Stimulated activated naive CD8-positive, alpha-beta T cell treated with anti-CD3 and anti-CD28 coated beads, Interleukin-15, Interleukin-2, amounts not matched to agents 100 ng/mL and 50 ng/mL, for 24 hours (primary cell): ENCODE results near the gene EYA3.

Experiments used
- H3K27ac Mint-ChIP-seq: one replicate; pipeline ENCODE4 v1.8.0; 2021; ENCODE audit warnings: mild to moderate bottlenecking, mixed read lengths
- H3K27me3 Mint-ChIP-seq: one replicate; pipeline ENCODE4 v1.8.0; 2021; ENCODE audit warnings: mixed read lengths
- H3K36me3 Mint-ChIP-seq: one replicate; pipeline ENCODE4 v1.8.0; 2021; ENCODE audit warnings: low read depth, mixed read lengths
- H3K4me1 Mint-ChIP-seq: one replicate; pipeline ENCODE4 v1.8.0; 2021; ENCODE audit warnings: low read depth, mixed read lengths
- H3K4me3 Mint-ChIP-seq: one replicate; pipeline ENCODE4 v1.8.0; 2021; ENCODE audit warnings: mild to moderate bottlenecking, mixed read lengths
- H3K9me3 Mint-ChIP-seq: one replicate; pipeline ENCODE4 v1.8.0; 2021; ENCODE audit warnings: mixed read lengths

Gene EYA3

GRCh38 chr1:28067523-28068090 is 20.8 kb downstream of the EYA3 start:
- H3K27ac Mint-ChIP-seq: no peak overlapping the region

GRCh38 chr1:28066393-28067154 is 21.8 kb downstream of the EYA3 start:
- peaks cover 64% of the 10 kb centered on the region for H3K4me1 Mint-ChIP-seq
- no peak overlapping the region for H3K4me3 Mint-ChIP-seq
- no peaks in the 10 kb centered on the region for H3K9me3 Mint-ChIP-seq
- no peaks in the 10 kb centered on the region for H3K27me3 Mint-ChIP-seq
- H3K36me3 Mint-ChIP-seq: peaks cover 18% of the 10 kb centered on the region
- no peak overlapping the region for H3K27ac Mint-ChIP-seq

More at GRCh38 chr1:28067523-28068090, 20.8 kb downstream of the EYA3 start:
- H3K9me3 Mint-ChIP-seq: no peaks in the 10 kb centered on the region
- H3K4me3 Mint-ChIP-seq: no peak overlapping the region
- no peaks in the 10 kb centered on the region for H3K27me3 Mint-ChIP-seq
- H3K4me1 Mint-ChIP-seq: peaks cover 66% of the 10 kb centered on the region
- H3K36me3 Mint-ChIP-seq: peaks cover 12% of the 10 kb centered on the region

GRCh38 chr1:28064064-28064463 is 24.3 kb downstream of the EYA3 start:
- Mint-ChIP-seq H3K27ac (no peak overlapping the region), H3K4me1 (peaks cover 71% of the 10 kb centered on the region), H3K27me3 (no peaks in the 10 kb centered on the region), H3K9me3 (no peaks in the 10 kb centered on the region), H3K36me3 (peaks cover 21% of the 10 kb centered on the region), H3K4me3 (no peak overlapping the region)

- H3K36me3 Mint-ChIP-seq: peaks cover 21% of the 10 kb centered on the region
- H3K4me3 Mint-ChIP-seq: peak overlapping the region; percentile 45
- H3K27me3 Mint-ChIP-seq: no peaks in the 10 kb centered on the region
- peaks cover 82% of the 10 kb centered on the region for H3K4me1 Mint-ChIP-seq
- H3K27ac Mint-ChIP-seq: peak overlapping the region; percentile 71
- H3K9me3 Mint-ChIP-seq: no peaks in the 10 kb centered on the region
These were observed 25.6 kb downstream of the EYA3 start for GRCh38 chr1:28062806-28063205.

GRCh38 chr1:28058971-28059878 is 29.2 kb downstream of the EYA3 start:
- Mint-ChIP-seq H3K4me1 (peaks cover 89% of the 10 kb centered on the region), H3K36me3 (peaks cover 34% of the 10 kb centered on the region), H3K27me3 (no peaks in the 10 kb centered on the region), H3K9me3 (no peaks in the 10 kb centered on the region), H3K4me3 (peak overlapping the region; percentile 17), H3K27ac (peak overlapping the region; percentile 42)

GRCh38 chr1:28058168-28058567 is 30.2 kb downstream of the EYA3 start:
- no peaks in the 10 kb centered on the region for H3K27me3 Mint-ChIP-seq
- H3K36me3 Mint-ChIP-seq: peaks cover 42% of the 10 kb centered on the region
- no peaks in the 10 kb centered on the region for H3K9me3 Mint-ChIP-seq
- H3K4me3 Mint-ChIP-seq: peak overlapping the region; percentile 35
- peaks cover 81% of the 10 kb centered on the region for H3K4me1 Mint-ChIP-seq
- peak overlapping the region; percentile 14 for H3K27ac Mint-ChIP-seq

GRCh38 chr1:28056129-28056925 is 32.1 kb downstream of the EYA3 start:
- H3K27me3 Mint-ChIP-seq: no peaks in the 10 kb centered on the region
- no peaks in the 10 kb centered on the region for H3K9me3 Mint-ChIP-seq
- H3K4me1 Mint-ChIP-seq: peaks cover 66% of the 10 kb centered on the region
- peak overlapping the region; percentile 92 for H3K27ac Mint-ChIP-seq
- peak overlapping the region; percentile 44 for H3K4me3 Mint-ChIP-seq
- H3K36me3 Mint-ChIP-seq: peaks cover 43% of the 10 kb centered on the region

- H3K9me3 Mint-ChIP-seq: no peaks in the 10 kb centered on the region
- peaks cover 17% of the 10 kb centered on the region for H3K4me1 Mint-ChIP-seq
- peaks cover 58% of the 10 kb centered on the region for H3K36me3 Mint-ChIP-seq
These were observed 37.6 kb downstream of the EYA3 start for GRCh38 chr1:28050776-28051175.

GRCh38 chr1:28046716-28047115 is 41.7 kb downstream of the EYA3 start:
- Mint-ChIP-seq H3K27me3 (no peaks in the 10 kb centered on the region), H3K4me3 (no peak overlapping the region), H3K9me3 (no peaks in the 10 kb centered on the region), H3K27ac (peak overlapping the region; percentile 59), H3K36me3 (peaks cover 41% of the 10 kb centered on the region), H3K4me1 (peaks cover 6% of the 10 kb centered on the region)

More at GRCh38 chr1:28050776-28051175, 37.6 kb downstream of the EYA3 start:
- H3K27me3 Mint-ChIP-seq: no peaks in the 10 kb centered on the region
- no peak overlapping the region for H3K4me3 Mint-ChIP-seq
- no peak overlapping the region for H3K27ac Mint-ChIP-seq

GRCh38 chr1:28045777-28046176 is 42.6 kb downstream of the EYA3 start:
- no peak overlapping the region for H3K27ac Mint-ChIP-seq
- peaks cover 39% of the 10 kb centered on the region for H3K36me3 Mint-ChIP-seq
- H3K4me1 Mint-ChIP-seq: peaks cover 6% of the 10 kb centered on the region
- no peaks in the 10 kb centered on the region for H3K27me3 Mint-ChIP-seq
- H3K4me3 Mint-ChIP-seq: no peak overlapping the region
- H3K9me3 Mint-ChIP-seq: no peaks in the 10 kb centered on the region

GRCh38 chr1:28044399-28044798 is 44.0 kb downstream of the EYA3 start:
- Mint-ChIP-seq H3K27me3 (no peaks in the 10 kb centered on the region), H3K4me1 (peaks cover 6% of the 10 kb centered on the region), H3K36me3 (peaks cover 44% of the 10 kb centered on the region), H3K27ac (no peak overlapping the region), H3K9me3 (no peaks in the 10 kb centered on the region), H3K4me3 (no peak overlapping the region)

GRCh38 chr1:28039341-28039740 is 49.1 kb downstream of the EYA3 start:
- H3K4me1 Mint-ChIP-seq: no peaks in the 10 kb centered on the region
- no peaks in the 10 kb centered on the region for H3K27me3 Mint-ChIP-seq
- no peak overlapping the region for H3K27ac Mint-ChIP-seq
- H3K36me3 Mint-ChIP-seq: peaks cover 36% of the 10 kb centered on the region
- H3K9me3 Mint-ChIP-seq: no peaks in the 10 kb centered on the region
- H3K4me3 Mint-ChIP-seq: no peak overlapping the region

GRCh38 chr1:28037946-28038345 is 50.5 kb downstream of the EYA3 start:
- Mint-ChIP-seq H3K36me3 (peaks cover 36% of the 10 kb centered on the region), H3K27me3 (no peaks in the 10 kb centered on the region), H3K9me3 (no peaks in the 10 kb centered on the region), H3K4me3 (no peak overlapping the region), H3K4me1 (no peaks in the 10 kb centered on the region), H3K27ac (no peak overlapping the region)

- Mint-ChIP-seq H3K4me1 (no peaks in the 10 kb centered on the region), H3K36me3 (peaks cover 33% of the 10 kb centered on the region), H3K27me3 (no peaks in the 10 kb centered on the region), H3K4me3 (no peak overlapping the region), H3K27ac (no peak overlapping the region), H3K9me3 (no peaks in the 10 kb centered on the region)
These were observed 51.2 kb downstream of the EYA3 start for GRCh38 chr1:28037206-28037605.
